ENCODE measurements around the gene TSPAN18.

The TSPAN18 gene

GRCh38 chr11:44765676-44766075 is 38.9 kb downstream of the TSPAN18 start:
- Mint-ChIP-seq H3K27me3 (peaks cover 12 to 15% of the 10 kb centered on the region in 2 donors), H3K27ac (no peak overlapping the region)

GRCh38 chr11:44766112-44766971 is 39.6 kb downstream of the TSPAN18 start:
- H3K27me3 Mint-ChIP-seq, result peaks cover 12 to 16% of the 10 kb centered on the region in 2 donors
- H3K4me1 Mint-ChIP-seq, result peaks cover 0 to 5% of the 10 kb centered on the region in 2 donors
- no peak for ATAC-seq (replicated peaks)
- H3K4me3 Mint-ChIP-seq, result no peak overlapping the region
- no peak for DNase-seq
- peaks cover 0 to 3% of the 10 kb centered on the region in 2 donors for H3K36me3 Mint-ChIP-seq
- peaks cover 1 to 4% of the 10 kb centered on the region in 2 donors for H3K9me3 Mint-ChIP-seq
- H3K27ac Mint-ChIP-seq, result no peak overlapping the region

More at GRCh38 chr11:44765676-44766075, 38.9 kb downstream of the TSPAN18 start:
- DNase-seq, result no peak
- ATAC-seq (replicated peaks), result no peak
- H3K4me1 Mint-ChIP-seq, result peaks cover 0 to 5% of the 10 kb centered on the region in 2 donors
- H3K9me3 Mint-ChIP-seq, result peaks cover 1 to 4% of the 10 kb centered on the region in 2 donors
- H3K36me3 Mint-ChIP-seq, result peaks cover 0 to 3% of the 10 kb centered on the region in 2 donors
- no peak overlapping the region for H3K4me3 Mint-ChIP-seq

- Mint-ChIP-seq H3K4me1 (peaks cover 0 to 5% of the 10 kb centered on the region in 2 donors), H3K27ac (no peak overlapping the region), H3K4me3 (no peak overlapping the region), H3K9me3 (peaks cover 1 to 4% of the 10 kb centered on the region in 2 donors), H3K27me3 (peaks cover 12 to 16% of the 10 kb centered on the region in 2 donors), H3K36me3 (peaks cover 0 to 3% of the 10 kb centered on the region in 2 donors)
- ATAC-seq (replicated peaks), result no peak
- no peak for DNase-seq
Observed at GRCh38 chr11:44766972-44767278, 40.2 kb downstream of the TSPAN18 start.

DNA sequence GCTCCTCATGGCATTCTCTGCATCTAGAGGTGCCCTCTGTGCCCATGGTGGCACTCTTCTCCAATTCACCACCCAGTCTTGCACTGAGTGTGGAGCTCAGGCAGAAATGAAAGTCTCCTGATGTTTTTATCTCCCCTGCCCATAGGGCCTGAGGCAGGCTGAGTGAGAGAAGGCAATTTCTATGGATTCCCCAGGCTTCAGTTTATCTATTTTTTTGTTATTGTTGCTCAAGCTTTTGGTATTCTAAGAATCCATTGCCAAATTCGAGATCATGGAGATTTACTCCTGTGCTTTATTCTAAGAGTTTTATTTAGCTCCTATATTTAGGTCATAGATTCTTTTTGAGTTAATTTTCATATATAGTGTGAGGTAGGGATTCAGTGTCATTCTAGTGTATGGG is 40.7 kb downstream of the TSPAN18 start:
- no peak for DNase-seq
- peaks cover 1 to 4% of the 10 kb centered on the region in 2 donors for H3K9me3 Mint-ChIP-seq
- no peak for ATAC-seq (replicated peaks)
- H3K4me3 Mint-ChIP-seq, result no peak overlapping the region
- H3K4me1 Mint-ChIP-seq, result peaks cover 0 to 5% of the 10 kb centered on the region in 2 donors
- H3K27ac Mint-ChIP-seq, result no peak overlapping the region
- peaks cover 0 to 3% of the 10 kb centered on the region in 2 donors for H3K36me3 Mint-ChIP-seq
- peaks cover 12 to 16% of the 10 kb centered on the region in 2 donors for H3K27me3 Mint-ChIP-seq

DNA sequence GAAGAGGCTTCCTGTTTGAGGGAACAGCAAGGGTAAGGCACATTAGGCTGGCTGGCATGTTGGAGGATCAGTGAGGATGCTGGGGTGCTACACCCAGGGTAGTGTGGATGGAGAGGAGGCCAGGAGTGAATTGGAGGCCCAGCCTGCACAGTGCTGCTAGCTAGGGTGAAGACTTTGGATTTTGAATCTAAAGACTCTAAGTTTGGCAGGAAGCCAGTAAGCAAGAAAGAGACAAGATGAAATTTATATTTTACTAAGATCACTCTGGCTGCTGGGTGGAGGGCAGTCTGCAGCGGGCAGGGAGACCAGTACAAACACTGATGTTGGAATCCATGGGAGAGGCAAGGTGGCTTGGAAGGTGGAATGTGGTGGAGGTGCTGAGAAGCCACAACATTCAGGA is 43.6 kb downstream of the TSPAN18 start:
- Mint-ChIP-seq H3K4me1 (peaks cover 2 to 4% of the 10 kb centered on the region in 2 donors), H3K9me3 (peaks cover 1 to 4% of the 10 kb centered on the region in 2 donors), H3K27ac (no peak overlapping the region), H3K27me3 (peaks cover 12 to 16% of the 10 kb centered on the region in 2 donors), H3K4me3 (no peak overlapping the region), H3K36me3 (peaks cover 0 to 3% of the 10 kb centered on the region in 2 donors)
- DNase-seq (no peak), ATAC-seq (replicated peaks) (no peak)

DNA sequence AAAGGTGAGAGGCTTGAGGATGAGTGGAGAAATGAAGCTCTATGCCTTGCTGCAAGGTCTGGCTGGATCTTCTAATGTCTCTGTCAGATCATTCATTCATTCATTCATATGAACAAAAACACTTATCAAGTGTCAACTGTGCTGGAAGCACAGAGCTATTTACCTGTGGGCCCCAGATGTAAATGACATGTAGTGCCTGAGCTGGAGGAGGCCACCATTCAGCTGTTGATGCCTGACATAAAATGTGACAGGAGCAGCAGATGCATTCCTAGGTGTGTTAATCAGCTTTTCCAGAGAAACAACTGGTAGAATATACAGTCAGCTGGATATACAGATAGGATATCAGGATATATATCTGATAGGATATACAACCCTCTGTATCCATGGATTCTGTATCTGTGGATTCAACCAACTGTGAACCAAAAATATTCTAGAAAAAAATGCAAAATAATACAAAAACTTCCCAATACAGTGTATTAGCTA is 44.5 kb downstream of the TSPAN18 start:
- ATAC-seq (replicated peaks) (no peak), DNase-seq (no peak)
- Mint-ChIP-seq H3K27ac (no peak overlapping the region), H3K9me3 (peaks cover 1 to 4% of the 10 kb centered on the region in 2 donors), H3K4me1 (peaks cover 2 to 5% of the 10 kb centered on the region in 2 donors), H3K4me3 (no peak overlapping the region), H3K27me3 (peaks cover 12 to 19% of the 10 kb centered on the region in 2 donors), H3K36me3 (peaks cover 0 to 3% of the 10 kb centered on the region in 2 donors)

DNA sequence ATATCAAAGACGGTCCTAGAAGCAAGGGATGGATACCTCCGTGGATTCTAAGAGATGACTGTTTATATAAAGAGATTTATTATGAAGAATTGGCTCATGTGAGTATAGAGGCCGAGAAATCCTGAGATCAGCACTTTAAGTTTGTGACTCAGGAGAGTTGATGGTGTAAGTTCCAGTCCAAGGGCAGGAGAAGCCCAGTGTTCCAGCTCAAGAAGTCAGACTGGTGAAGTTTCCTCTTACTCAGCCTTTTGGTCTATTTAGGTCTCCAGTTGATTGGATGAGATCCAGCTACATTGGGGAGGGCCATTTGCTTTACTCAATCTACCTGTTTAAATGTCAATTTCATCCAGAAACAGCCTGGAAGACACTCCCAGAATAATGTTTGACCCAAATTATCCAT is 45.1 kb downstream of the TSPAN18 start:
- peaks cover 1 to 4% of the 10 kb centered on the region in 2 donors for H3K9me3 Mint-ChIP-seq
- no peak overlapping the region for H3K4me3 Mint-ChIP-seq
- H3K4me1 Mint-ChIP-seq, result peaks cover 2 to 5% of the 10 kb centered on the region in 2 donors
- ATAC-seq (replicated peaks) (no peak), DNase-seq (no peak)
- H3K27me3 Mint-ChIP-seq, result peaks cover 12 to 19% of the 10 kb centered on the region in 2 donors
- peaks cover 0 to 3% of the 10 kb centered on the region in 2 donors for H3K36me3 Mint-ChIP-seq
- no peak overlapping the region for H3K27ac Mint-ChIP-seq

GRCh38 chr11:44773351-44773965 is 46.7 kb downstream of the TSPAN18 start:
- ATAC-seq (replicated peaks) (no peak), DNase-seq (no peak)
- no peak overlapping the region for H3K27ac Mint-ChIP-seq
- no peak overlapping the region for H3K4me3 Mint-ChIP-seq
- peaks cover 0 to 2% of the 10 kb centered on the region in 2 donors for H3K36me3 Mint-ChIP-seq
- peaks cover 10 to 25% of the 10 kb centered on the region in 2 donors for H3K27me3 Mint-ChIP-seq
- peaks cover 2 to 5% of the 10 kb centered on the region in 2 donors for H3K4me1 Mint-ChIP-seq
- peaks cover under 1 to 2% of the 10 kb centered on the region in 2 donors for H3K9me3 Mint-ChIP-seq

GRCh38 chr11:44774108-44774507 is 47.3 kb downstream of the TSPAN18 start:
- H3K36me3 Mint-ChIP-seq, result no peaks in the 10 kb centered on the region
- DNase-seq (no peak), ATAC-seq (replicated peaks) (peak in 1 of 2 donors; percentile 43)
- no peak overlapping the region for H3K27ac Mint-ChIP-seq
- H3K9me3 Mint-ChIP-seq, result no peaks in the 10 kb centered on the region
- peaks cover 2 to 5% of the 10 kb centered on the region in 2 donors for H3K4me1 Mint-ChIP-seq
- H3K27me3 Mint-ChIP-seq, result peaks cover 8 to 25% of the 10 kb centered on the region in 2 donors
- no peak overlapping the region for H3K4me3 Mint-ChIP-seq

- no peaks in the 10 kb centered on the region for H3K36me3 Mint-ChIP-seq
- H3K27ac Mint-ChIP-seq, result no peak overlapping the region
- peaks cover 2 to 5% of the 10 kb centered on the region in 2 donors for H3K4me1 Mint-ChIP-seq
- no peak for DNase-seq
- H3K27me3 Mint-ChIP-seq, result peaks cover 8 to 25% of the 10 kb centered on the region in 2 donors
- no peak overlapping the region for H3K4me3 Mint-ChIP-seq
- no peaks in the 10 kb centered on the region for H3K9me3 Mint-ChIP-seq
- ATAC-seq (replicated peaks), result no peak
Observed at GRCh38 chr11:44774731-44775130, 48.0 kb downstream of the TSPAN18 start.

GRCh38 chr11:44775366-44775984 is 48.7 kb downstream of the TSPAN18 start:
- H3K27ac Mint-ChIP-seq, result no peak overlapping the region

DNA sequence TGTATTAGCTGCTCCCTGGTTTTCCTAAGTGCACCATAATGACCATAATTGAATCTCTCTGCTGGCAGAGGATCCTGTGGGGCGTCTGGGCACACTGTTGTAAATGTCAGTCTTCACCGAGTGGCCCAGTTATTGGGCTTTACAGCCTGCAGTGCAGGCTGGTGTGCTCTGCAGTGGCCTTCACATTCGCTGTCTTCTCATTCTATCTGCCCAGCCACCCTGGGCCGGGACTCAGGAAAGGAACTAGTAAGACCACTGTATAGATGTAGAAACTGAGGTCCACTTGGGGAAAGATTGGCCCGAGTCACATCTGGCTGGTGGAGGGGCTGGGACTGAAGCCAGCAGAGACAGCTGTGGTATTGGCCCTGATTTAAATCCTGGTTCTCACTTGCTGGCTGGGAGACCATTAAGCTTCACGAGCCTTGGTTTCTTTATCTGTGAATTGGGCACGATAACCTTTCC is 49.3 kb downstream of the TSPAN18 start:
- H3K4me3 Mint-ChIP-seq, result no peak overlapping the region
- H3K36me3 Mint-ChIP-seq, result no peaks in the 10 kb centered on the region
- H3K27ac Mint-ChIP-seq, result no peak overlapping the region
- H3K4me1 Mint-ChIP-seq, result peaks cover 2 to 5% of the 10 kb centered on the region in 2 donors
- no peaks in the 10 kb centered on the region for H3K9me3 Mint-ChIP-seq
- DNase-seq (no peak), ATAC-seq (replicated peaks) (no peak)
- H3K27me3 Mint-ChIP-seq, result peaks cover 0 to 19% of the 10 kb centered on the region in 2 donors

More at GRCh38 chr11:44775366-44775984, 48.7 kb downstream of the TSPAN18 start:
- H3K27me3 Mint-ChIP-seq, result peaks cover 4 to 25% of the 10 kb centered on the region in 2 donors
- no peak overlapping the region for H3K4me3 Mint-ChIP-seq
- ATAC-seq (replicated peaks) (peak; percentile 60 to 73), DNase-seq (no peak)
- H3K36me3 Mint-ChIP-seq, result no peaks in the 10 kb centered on the region
- no peaks in the 10 kb centered on the region for H3K9me3 Mint-ChIP-seq
- H3K4me1 Mint-ChIP-seq, result peaks cover 2 to 5% of the 10 kb centered on the region in 2 donors

GRCh38 chr11:44776551-44777208 is 49.9 kb downstream of the TSPAN18 start:
- peaks cover 2 to 5% of the 10 kb centered on the region in 2 donors for H3K4me1 Mint-ChIP-seq
- H3K9me3 Mint-ChIP-seq, result no peaks in the 10 kb centered on the region
- no peaks in the 10 kb centered on the region for H3K36me3 Mint-ChIP-seq
- no peak overlapping the region for H3K4me3 Mint-ChIP-seq
- H3K27ac Mint-ChIP-seq, result no peak overlapping the region
- peaks cover 0 to 19% of the 10 kb centered on the region in 2 donors for H3K27me3 Mint-ChIP-seq
- DNase-seq, result no peak
- ATAC-seq (replicated peaks), result no peak
